ENCODE data around the gene FUBP3. TPM values are rescaled to one million over a fixed set of nuclear protein-coding genes. Genes with fewer than 3 reads are reported as not detected.

Gene FUBP3
- polyA plus RNA-seq, 3 donors = 9.5 to 17.3 (median 16.3) TPM

- H3K4me2 ChIP-seq (replicated peaks; ENCODE audit: extremely low read depth, low read length, poor library complexity, severe bottlenecking) = no peak overlapping the region
- no peaks in the 10 kb centered on the region for H3K36me3 Mint-ChIP-seq
- peaks cover 6 to 12% (median 7%) of the 10 kb centered on the region in 3 donors for H3K27me3 Mint-ChIP-seq (ENCODE audit: low read depth in 3 of 3)
- H3K27me3 ChIP-seq (ENCODE audit: control insufficient read depth in 2 of 2, insufficient read depth in 2 of 2, low read length in 2 of 2) = no peaks in the 10 kb centered on the region
- no peaks in the 10 kb centered on the region for H3K4me1 ChIP-seq (ENCODE audit: control insufficient read depth in 1 of 2, insufficient read depth in 2 of 2, low read length in 2 of 2)
- no peak overlapping the region for H3K9ac ChIP-seq (ENCODE audit: insufficient read depth, low read length, poor library complexity, severe bottlenecking)
- no peak overlapping the region for H3K4me3 Mint-ChIP-seq
- H3K9me3 ChIP-seq (replicated peaks in 1 of 2; ENCODE audit: control insufficient read depth in 1 of 2, insufficient read depth in 1 of 2, low read length in 2 of 2) = peaks cover 4 to 5% of the 10 kb centered on the region in 2 donors
- no peak overlapping the region for H2AFZ ChIP-seq (ENCODE audit: insufficient read depth, low read depth, low read length, poor library complexity, severe bottlenecking)
- H3K27ac ChIP-seq (ENCODE audit: low read depth in 1 of 2, low read length in 2 of 2) = no peak overlapping the region
- H3K4me3 ChIP-seq (replicated peaks in 1 of 3; ENCODE audit: low read depth in 2 of 3, low read length in 3 of 3) = no peak overlapping the region
- WGBS (ENCODE audit: insufficient coverage) = 69% methylated on average over 6 of the region's 6 CpGs
- H4K20me1 ChIP-seq (ENCODE audit: insufficient read depth, low read length) = no peaks in the 10 kb centered on the region
- no peak overlapping the region for H3K27ac Mint-ChIP-seq
- peaks cover 5 to 19% (median 11%) of the 10 kb centered on the region in 7 donors for H3K9me3 Mint-ChIP-seq
- H3K4me1 Mint-ChIP-seq = no peaks in the 10 kb centered on the region
- no peak for TF ChIP-seq CTCF (IDR thresholded peaks at IDR 0.05)
- no peak for DNase-seq
- no peaks in the 10 kb centered on the region for H3K36me3 ChIP-seq (replicated peaks in 1 of 2; ENCODE audit: control insufficient read depth in 1 of 2, insufficient read depth in 2 of 2, low read length in 2 of 2)
- no peaks in the 10 kb centered on the region for H3K79me2 ChIP-seq (ENCODE audit: insufficient read depth, low read length)
- intact Hi-C loops (cut with micrococcal nuclease) = no loop called here
Observed at GRCh38 chr9:130548103-130548502, 31.3 kb upstream of the FUBP3 start.

GRCh38 chr9:130549093-130549735, 30.2 kb upstream of the FUBP3 start:
- no peak overlapping the region for H3K27ac Mint-ChIP-seq
- no peak for TF ChIP-seq CTCF (IDR thresholded peaks at IDR 0.05)
- peaks cover 5 to 17% (median 11%) of the 10 kb centered on the region in 7 donors for H3K9me3 Mint-ChIP-seq
- no peaks in the 10 kb centered on the region for H3K4me1 ChIP-seq (ENCODE audit: control insufficient read depth in 1 of 2, insufficient read depth in 2 of 2, low read length in 2 of 2)
- no peaks in the 10 kb centered on the region for H3K4me1 Mint-ChIP-seq
- H3K4me3 ChIP-seq (replicated peaks in 1 of 3; ENCODE audit: low read depth in 2 of 3, low read length in 3 of 3) = no peak overlapping the region
- H3K36me3 ChIP-seq (replicated peaks in 1 of 2; ENCODE audit: control insufficient read depth in 1 of 2, insufficient read depth in 2 of 2, low read length in 2 of 2) = no peaks in the 10 kb centered on the region
- intact Hi-C loops (cut with micrococcal nuclease) = no loop called here
- WGBS (ENCODE audit: insufficient coverage) = 100% methylated on average over 1 of the region's 5 CpGs
- H4K20me1 ChIP-seq (ENCODE audit: insufficient read depth, low read length) = no peaks in the 10 kb centered on the region
- no peaks in the 10 kb centered on the region for H3K79me2 ChIP-seq (ENCODE audit: insufficient read depth, low read length)
- no peak overlapping the region for H3K9ac ChIP-seq (ENCODE audit: insufficient read depth, low read length, poor library complexity, severe bottlenecking)
- no peak overlapping the region for H3K4me2 ChIP-seq (replicated peaks; ENCODE audit: extremely low read depth, low read length, poor library complexity, severe bottlenecking)
- no peak overlapping the region for H2AFZ ChIP-seq (ENCODE audit: insufficient read depth, low read depth, low read length, poor library complexity, severe bottlenecking)
- no peak for DNase-seq
- H3K36me3 Mint-ChIP-seq = no peaks in the 10 kb centered on the region
- H3K9me3 ChIP-seq (replicated peaks in 1 of 2; ENCODE audit: control insufficient read depth in 1 of 2, insufficient read depth in 1 of 2, low read length in 2 of 2) = peaks cover 4 to 5% of the 10 kb centered on the region in 2 donors
- H3K27me3 ChIP-seq (ENCODE audit: control insufficient read depth in 2 of 2, insufficient read depth in 2 of 2, low read length in 2 of 2) = no peaks in the 10 kb centered on the region
- no peak overlapping the region for H3K27ac ChIP-seq (ENCODE audit: low read depth in 1 of 2, low read length in 2 of 2)
- no peak overlapping the region for H3K4me3 Mint-ChIP-seq
- peaks cover 2 to 14% (median 12%) of the 10 kb centered on the region in 3 donors for H3K27me3 Mint-ChIP-seq (ENCODE audit: low read depth in 3 of 3)
